Epidermal melanocyte (primary cell): ENCODE data around the gene KLHL7.
"Not testable (repeated sequence)": the region's sequence is repeated elsewhere in the genome, so short reads cannot be mapped to it uniquely, and the experiment has no call there.

Experiments
- DNase-seq: peaks from one replicate; pipeline ENCODE4 v3.0.0; 2011; ENCODE audit warnings: low spot score; ENCODE audit not compliant: insufficient read length

The KLHL7 gene

DNA sequence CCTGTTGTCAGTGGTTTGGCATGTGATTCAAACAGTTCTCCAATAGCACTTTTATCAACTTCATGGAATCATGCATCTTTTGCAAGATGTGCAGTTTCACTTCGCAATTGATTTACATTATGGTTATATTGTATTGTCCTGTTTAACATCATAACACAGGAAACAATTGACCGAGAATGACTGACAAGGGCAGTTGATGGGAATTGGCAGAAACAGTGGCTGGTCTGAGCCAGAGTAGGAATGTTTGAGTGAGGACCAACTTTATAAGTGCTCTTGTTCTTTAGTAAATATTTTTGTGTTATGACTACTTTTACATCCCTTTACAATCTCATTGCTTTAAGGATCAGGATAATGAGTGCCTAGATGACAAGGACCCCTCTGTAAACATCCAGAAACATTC, 2.2 kb downstream of the KLHL7 start:
- DNase-seq = no peak

- DNase-seq = no peak
Measured at GRCh38 chr7:23108995-23109394, 3.4 kb downstream of the KLHL7 start.

DNA sequence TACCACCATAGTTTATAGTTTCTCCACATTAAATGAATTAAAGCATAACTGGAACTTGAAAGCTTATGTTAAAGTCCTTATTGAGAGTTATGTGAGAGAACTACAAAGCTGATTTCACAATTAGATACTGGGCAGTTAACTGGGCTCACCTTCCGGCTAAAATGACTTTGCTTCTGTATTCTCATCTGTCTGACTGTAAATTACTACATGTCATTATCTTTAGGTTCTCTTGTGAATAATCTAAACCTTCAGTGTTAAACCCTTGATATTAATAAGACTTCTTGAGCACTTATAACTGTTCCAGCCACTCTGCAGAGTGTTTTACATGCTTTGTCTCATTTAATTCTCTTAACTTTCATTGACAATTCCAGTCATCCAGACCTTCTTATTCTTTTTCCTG, 3.9 kb downstream of the KLHL7 start:
- DNase-seq = no peak

GRCh38 chr7:23114896-23115295, 9.3 kb downstream of the KLHL7 start:
- no peak for DNase-seq

DNA sequence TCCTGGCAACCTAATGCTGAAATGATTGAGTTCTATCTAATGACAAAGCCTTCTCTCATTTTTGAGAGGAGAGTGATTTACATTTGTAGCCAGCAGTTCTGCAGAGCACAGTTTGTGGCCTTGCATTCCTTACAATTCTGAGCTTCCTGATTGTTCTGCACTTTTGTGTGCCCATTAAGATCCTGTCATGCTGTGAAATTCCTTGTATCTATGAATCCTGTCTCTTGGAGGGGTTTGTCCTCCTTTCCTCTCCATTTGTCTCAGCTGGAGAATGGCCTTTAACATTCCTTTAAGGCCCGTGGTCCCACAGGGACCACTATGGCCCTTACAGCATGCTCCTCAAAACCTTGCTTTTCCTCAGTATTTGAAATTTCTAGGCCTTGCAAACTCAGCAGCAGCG, 10.4 kb downstream of the KLHL7 start:
- DNase-seq = no peak

DNA sequence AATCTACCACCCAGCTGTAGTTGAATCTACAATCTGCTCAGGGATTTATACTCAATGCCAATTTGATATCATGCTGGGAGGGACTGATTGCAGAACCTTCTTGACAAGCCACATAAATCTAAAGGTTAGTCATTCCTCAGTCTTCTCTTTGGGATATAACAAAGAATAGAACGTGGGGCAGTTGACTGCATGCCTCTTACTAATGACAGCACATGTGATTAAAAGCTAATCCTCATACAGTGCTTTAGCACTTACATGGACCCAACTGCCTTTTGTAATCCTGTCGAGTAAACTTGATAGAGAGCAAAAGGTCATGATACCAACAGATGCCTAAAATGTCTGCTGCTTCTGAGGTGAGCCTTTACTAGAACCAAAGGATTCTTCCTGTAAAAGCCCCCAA, 12.3 kb downstream of the KLHL7 start:
- no peak for DNase-seq

DNA sequence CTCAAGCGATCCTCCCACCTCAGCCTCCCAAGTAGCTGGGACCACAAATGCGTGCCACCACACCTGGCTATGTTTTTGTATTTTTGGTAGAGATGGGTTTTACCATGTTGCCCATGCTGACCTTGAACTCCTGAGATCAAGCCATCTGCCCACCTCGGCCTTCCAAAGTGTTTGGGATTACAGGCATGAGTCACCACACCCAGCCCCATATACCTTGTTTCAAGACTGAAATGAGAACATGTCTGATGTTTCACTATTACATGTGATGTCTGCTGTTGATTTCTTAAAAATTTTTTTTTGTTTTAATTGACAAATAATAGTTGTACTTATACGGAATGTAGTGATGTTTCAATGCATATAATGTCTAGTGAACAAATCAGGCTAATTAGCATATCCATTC, 14.5 kb downstream of the KLHL7 start:
- DNase-seq = no peak

DNA sequence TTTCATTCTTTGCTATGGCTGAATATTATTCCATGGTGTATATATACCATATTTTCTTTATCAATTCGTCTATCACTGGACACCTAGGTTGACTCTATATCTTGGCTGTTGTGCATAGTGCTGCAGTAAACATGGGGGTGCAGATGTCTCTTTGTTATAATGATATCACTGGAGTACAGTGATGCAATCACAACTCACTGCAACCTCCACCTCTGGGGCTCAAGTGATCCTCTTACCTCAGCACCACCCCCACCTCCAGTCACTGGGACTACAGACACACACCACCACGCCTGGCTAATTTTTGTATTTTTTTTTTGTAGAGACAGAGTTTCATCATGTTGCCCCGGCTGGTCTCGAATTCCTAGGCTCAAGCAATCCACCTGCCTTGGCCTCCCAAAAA, 15.6 kb downstream of the KLHL7 start:
- DNase-seq = no peak

DNA sequence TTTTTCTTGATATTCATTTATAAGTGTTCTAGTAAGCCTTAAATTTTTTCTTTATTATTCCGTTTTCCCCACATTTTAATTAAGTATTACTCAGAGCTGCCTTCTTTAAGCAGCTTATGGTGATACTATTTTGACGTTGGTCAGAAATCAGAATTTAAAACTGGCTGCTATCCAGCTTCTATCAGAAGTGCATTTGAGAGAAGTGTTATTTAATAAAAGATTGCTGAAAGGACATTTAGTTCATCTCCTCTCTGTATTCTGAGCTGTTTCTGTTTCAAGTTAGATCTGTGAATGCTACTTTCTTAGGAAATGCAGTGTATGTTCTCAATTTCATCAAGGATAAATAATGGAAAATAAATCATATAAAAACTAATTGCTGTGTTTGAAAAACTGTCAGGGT, 17.4 kb downstream of the KLHL7 start:
- no peak for DNase-seq

- no peak for DNase-seq
Measured at GRCh38 chr7:23123465-23123864, 17.9 kb downstream of the KLHL7 start.

- DNase-seq = no peak
Measured at GRCh38 chr7:23129036-23129435, 23.5 kb downstream of the KLHL7 start.

- not testable (repeated sequence) for DNase-seq
Measured at GRCh38 chr7:23131799-23132198, 26.2 kb downstream of the KLHL7 start.

DNA sequence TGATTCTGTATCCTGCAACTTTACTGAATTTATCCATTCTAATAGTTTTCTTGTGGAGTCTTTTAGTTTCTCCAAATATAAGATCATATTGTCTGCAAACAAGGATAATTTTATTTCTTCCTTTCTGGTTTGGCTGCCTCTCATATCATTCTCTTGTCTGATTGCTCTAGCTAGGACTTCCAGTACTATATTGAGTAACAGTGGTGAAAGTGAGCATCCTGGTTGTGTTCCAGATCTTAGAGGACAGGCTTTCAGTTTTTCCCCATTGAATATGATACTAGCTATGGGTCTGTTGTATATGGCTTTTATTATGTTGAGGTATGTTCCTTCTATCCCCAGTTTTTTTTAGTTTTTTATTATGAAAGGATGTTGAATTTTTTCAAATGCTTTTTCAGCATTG, 28.2 kb downstream of the KLHL7 start:
- DNase-seq = no peak

- DNase-seq = no peak
Measured at GRCh38 chr7:23135755-23136154, 30.2 kb downstream of the KLHL7 start.

GRCh38 chr7:23136216-23136615, 30.6 kb downstream of the KLHL7 start:
- no peak for DNase-seq

GRCh38 chr7:23157679-23158078, 52.1 kb downstream of the KLHL7 start:
- DNase-seq = no peak

DNA sequence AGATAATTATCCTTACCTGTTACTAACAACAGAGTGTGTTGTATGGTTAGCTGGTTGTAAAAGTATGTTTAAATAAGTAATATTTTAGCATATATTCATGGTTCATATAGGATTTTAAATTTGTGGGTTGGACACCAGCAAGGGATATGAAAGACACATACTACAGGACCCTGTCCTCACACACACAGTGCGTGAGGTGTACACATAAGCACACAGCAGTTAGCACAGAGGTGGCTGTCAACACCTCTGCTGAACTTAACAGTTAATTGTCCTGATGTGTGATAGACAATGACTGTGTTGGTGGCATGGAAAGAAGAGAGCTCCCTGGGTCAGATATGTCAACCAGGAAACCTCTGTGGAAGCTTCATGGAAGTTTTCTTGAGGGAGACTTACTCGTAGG, 53.0 kb downstream of the KLHL7 start:
- no peak for DNase-seq

GRCh38 chr7:23161482-23161881, 55.9 kb downstream of the KLHL7 start:
- DNase-seq = no peak

DNA sequence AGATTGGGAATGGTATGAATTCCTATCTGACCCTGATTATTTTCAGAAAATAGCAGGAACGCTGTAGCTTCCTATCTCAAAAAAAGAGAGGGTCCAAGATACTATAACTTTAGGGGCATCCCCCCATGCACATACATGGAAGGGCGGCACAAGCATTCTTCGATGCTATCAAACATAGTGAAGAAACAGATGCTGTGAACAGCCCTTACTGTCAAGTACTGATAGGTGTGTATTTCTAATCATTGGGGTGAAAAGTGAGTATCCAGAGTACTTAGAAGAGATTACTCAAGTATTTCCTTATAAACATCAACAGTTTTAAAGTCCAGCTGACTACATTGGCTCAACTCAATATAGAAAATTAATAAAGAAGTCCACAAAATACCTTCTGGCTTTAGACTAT, 59.3 kb downstream of the KLHL7 start:
- no peak for DNase-seq

GRCh38 chr7:23165316-23165715, 59.7 kb downstream of the KLHL7 start:
- DNase-seq = no peak

- DNase-seq = no peak
Measured at GRCh38 chr7:23167691-23168090, 62.1 kb downstream of the KLHL7 start.

DNA sequence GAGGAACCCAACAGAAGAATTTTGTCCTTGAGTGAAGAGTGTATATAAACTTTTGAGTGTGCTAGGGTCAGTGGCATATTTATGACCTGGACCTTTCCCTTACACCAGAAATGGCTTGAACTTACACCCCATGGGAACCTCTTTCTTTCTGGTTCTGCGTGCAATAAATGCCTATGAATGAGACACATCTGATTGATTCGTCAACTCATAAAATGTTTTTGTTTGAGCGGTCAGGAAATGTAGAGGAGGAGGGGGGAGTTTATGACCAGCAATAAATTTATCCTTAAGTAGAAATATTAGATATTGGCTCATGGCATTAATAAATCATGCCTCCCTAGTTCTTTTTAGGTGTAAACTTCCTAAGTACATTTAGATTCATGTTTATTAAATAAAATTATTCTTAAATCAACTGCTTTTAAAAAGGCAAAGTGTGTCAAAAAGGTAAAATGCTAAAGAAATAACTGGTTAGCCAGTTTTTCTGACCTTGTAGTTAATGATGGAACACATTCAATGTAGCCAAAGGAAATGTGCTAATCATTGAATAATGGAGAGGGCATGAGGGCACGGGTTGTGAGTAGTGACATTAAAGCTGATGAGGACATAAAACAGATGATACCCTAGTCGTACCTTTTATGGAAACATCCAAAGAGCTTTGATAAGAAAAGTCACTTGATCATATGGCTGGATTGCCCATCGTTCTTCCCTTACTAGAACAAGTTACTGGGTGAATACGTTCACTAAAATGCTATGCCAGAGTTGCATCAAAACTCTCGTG, 62.7 kb downstream of the KLHL7 start:
- DNase-seq = no peak

DNA sequence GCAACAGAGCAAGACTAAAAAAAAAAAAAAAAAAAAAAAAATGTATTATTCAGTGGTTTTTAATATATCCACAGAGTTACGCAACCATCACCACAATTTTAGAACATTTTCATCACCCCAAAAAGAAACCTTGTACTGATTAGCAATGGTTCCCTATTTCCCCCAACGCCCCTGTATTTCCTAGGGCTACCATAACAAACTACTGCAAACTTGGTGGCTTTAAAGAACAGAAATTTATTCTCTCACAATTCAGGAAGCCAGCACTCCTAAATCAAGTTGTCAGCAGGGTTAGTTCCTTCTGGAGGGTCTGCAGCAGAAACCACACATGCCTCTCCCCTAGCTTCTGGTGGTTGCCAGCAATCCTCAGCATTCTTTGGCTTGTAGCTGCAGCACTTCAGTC, 70.4 kb downstream of the KLHL7 start:
- no peak for DNase-seq
